HCT116 (cell line): ENCODE data around the gene RAET1G. TPM values are rescaled to one million over a fixed set of nuclear protein-coding genes. Genes with fewer than 3 reads are reported as not detected.
"Not testable (repeated sequence)": the region's sequence is repeated elsewhere in the genome, so short reads cannot be mapped to it uniquely, and the experiment has no call there.

Experiments used
- ATAC-seq: fragments of 200-7000 bp; cut with Tn5 transposase; 2 replicates; pipeline ENCODE4 v1.9.1; 2020; ENCODE audit warnings: mild to moderate bottlenecking, moderate library complexity
- BruUV-seq: library from RNA; stranded (reverse); fragments of 400-500 nt; replicated peaks from 2 replicates; lab custom pipeline; 2021; lab: Mats Ljungman, UMichigan
- CTCF ChIA-PET: fragments of 300-600 bp; sonication (Branson Sonifier 250); formaldehyde crosslinking; loops from one replicate; lab custom pipeline; 2021; ENCODE audit warnings: antibody characterized with exemption; lab: Charles Lee
- POLR2A ChIA-PET: fragments of 300-600, 350-600 bp; sonication (Branson Sonifier 250); formaldehyde crosslinking; loops from one replicate; lab custom pipeline; 2021; ENCODE audit warnings: antibody characterized with exemption; lab: Charles Lee
- RAD21 ChIA-PET, 2 experiments: fragments of 300-600 bp; sonication (Branson Sonifier 250); formaldehyde crosslinking; loops; one replicate each; lab custom pipeline; 2023; ENCODE audit warnings: low total read pairs in 2 of 2; ENCODE audit not compliant: uncharacterized antibody in 2 of 2, unreplicated experiment in 2 of 2, low non-redundant PET in 1 of 2; lab: Charles Lee
- DNase-seq: peaks from one replicate; pipeline ENCODE4 v3.0.0-alpha.2; 2010; ENCODE audit warnings: low read depth, low spot score
- H2AFZ ChIP-seq: fragments of 200-600 bp; shearing (Covaris generic), sonication (generic); 2 replicates; pipeline ENCODE4 v1.6.1; 2017; ENCODE audit warnings: low read depth, mixed run types, mixed read lengths, antibody characterized with exemption, low read length; ENCODE audit not compliant: poor library complexity, severe bottlenecking
- H3K27ac ChIP-seq: 2 replicates; pipeline ENCODE4 v1.5.1; 2012; ENCODE audit warnings: low read depth, low read length
- H3K27me3 ChIP-seq: fragments of 200-600 bp; sonication (generic); 2 replicates; pipeline ENCODE4 v1.6.1; 2016; ENCODE audit warnings: mixed run types, low read length, mixed read lengths; ENCODE audit not compliant: insufficient read depth
- H3K36me3 ChIP-seq, 2 experiments: fragments of 200-500 bp in 1 of 2; fragments of 200-600 bp in 1 of 2; sonication (Bioruptor generic) in 1 of 2; sonication (generic) in 1 of 2; 2 replicates each; pipeline versions ENCODE4 v1.5.1 to v1.6.1; 2014 to 2016; ENCODE audit warnings: low read length in 2 of 2, inconsistent platforms in 1 of 2, mixed read lengths in 1 of 2, mixed run types in 1 of 2; ENCODE audit not compliant: insufficient read depth in 2 of 2, control insufficient read depth in 1 of 2
- H3K4me1 ChIP-seq, 2 experiments: fragments of 200-600 bp in 1 of 2; sonication (generic) in 1 of 2; 2 replicates each; pipeline versions ENCODE4 v1.5.1 to v1.6.1; 2012 to 2017; ENCODE audit warnings: low read length in 2 of 2, inconsistent platforms in 1 of 2, mild to moderate bottlenecking in 1 of 2, mixed read lengths in 1 of 2, mixed run types in 1 of 2, moderate library complexity in 1 of 2; ENCODE audit not compliant: insufficient read depth in 2 of 2, control insufficient read depth in 1 of 2
- H3K4me2 ChIP-seq: fragments of 200-600 bp; sonication (generic); 2 replicates; pipeline ENCODE4 v1.6.1; 2017; ENCODE audit warnings: mixed run types, low read length, mixed read lengths
- H3K4me3 ChIP-seq, 2 experiments: fragments of 200-600 bp in 1 of 2; sonication (generic) in 1 of 2; replicated peaks in 1 of 2; 2 replicates each; pipeline ENCODE4 v1.5.1; 2011 to 2016; ENCODE audit warnings: low read length in 2 of 2, control low read depth in 1 of 2, low read depth in 1 of 2, mild to moderate bottlenecking in 1 of 2, mixed read lengths in 1 of 2, mixed run types in 1 of 2
- H3K79me2 ChIP-seq: fragments of 200-600 bp; sonication (generic); 2 replicates; pipeline ENCODE4 v1.6.1; 2017; ENCODE audit warnings: mild to moderate bottlenecking, mixed run types, low read length, moderate library complexity, mixed read lengths; ENCODE audit not compliant: insufficient read depth
- H3K9ac ChIP-seq: fragments of 200-600 bp; sonication (generic); 2 replicates; pipeline ENCODE4 v1.6.1; 2016; ENCODE audit warnings: low read length, mixed read lengths
- H3K9me2 ChIP-seq: fragments of 200-600 bp; sonication (generic), shearing (Covaris generic); 2 replicates; pipeline ENCODE4 v1.6.1; 2017; ENCODE audit warnings: mixed run types, mild to moderate bottlenecking, moderate library complexity; ENCODE audit not compliant: insufficient read depth
- H3K9me3 ChIP-seq, 2 experiments: fragments of 200-500 bp in 1 of 2; fragments of 200-600 bp in 1 of 2; sonication (Bioruptor generic) in 1 of 2; sonication (generic) in 1 of 2; 2 replicates each; pipeline ENCODE4 v1.6.1; 2014 to 2017; ENCODE audit warnings: low read length in 2 of 2, mixed read lengths in 2 of 2, inconsistent platforms in 1 of 2, low read depth in 1 of 2, mild to moderate bottlenecking in 1 of 2, mixed run types in 1 of 2, moderate library complexity in 1 of 2; ENCODE audit not compliant: control insufficient read depth in 1 of 2, insufficient read depth in 1 of 2
- H4K20me1 ChIP-seq: fragments of 200-600 bp; sonication (generic), shearing (Covaris generic); 2 replicates; pipeline ENCODE4 v1.6.1; 2017; ENCODE audit warnings: mixed run types, mild to moderate bottlenecking, moderate library complexity; ENCODE audit not compliant: insufficient read depth
- intact Hi-C: fragments of 100-400 bp; cut with micrococcal nuclease; formaldehyde crosslinking; loops from 2 replicates; pipeline ENCODE4 v1.10.0; 2022
- total RNA-seq: library from RNA; stranded (reverse); gene quantifications from one replicate; pipeline ENCODE4 v1.2.1, GENCODE V29; 2021; ENCODE audit not compliant: unreplicated experiment

RAET1G gene
- total RNA-seq, 1 experiment from 2014 or later = 0.37 TPM

DNA sequence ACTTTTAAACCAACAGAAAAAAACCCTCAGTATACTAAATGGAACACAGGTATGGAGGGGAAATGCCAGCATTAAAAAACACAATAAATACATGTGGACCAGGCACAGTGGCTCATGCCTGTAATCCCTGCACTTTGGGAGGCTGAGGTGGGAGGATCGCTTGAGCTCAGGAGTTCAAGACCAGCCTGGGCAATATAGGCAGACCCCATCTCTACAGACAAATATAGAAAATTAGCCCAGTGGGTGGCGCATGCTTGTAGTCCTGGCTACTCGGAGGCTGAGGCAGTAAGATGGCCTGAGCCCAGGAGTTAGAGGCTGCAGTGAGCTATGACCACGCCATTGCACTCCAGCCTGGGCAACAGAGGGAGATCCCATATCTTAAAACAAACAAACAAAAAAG is 36.9 kb upstream of the RAET1G start:
- H3K27ac ChIP-seq, RAD21 ChIA-PET, POLR2A ChIA-PET, H4K20me1 ChIP-seq, H3K9me2 ChIP-seq, H3K4me2 ChIP-seq, DNase-seq, H3K9ac ChIP-seq, CTCF ChIA-PET, intact Hi-C loops, H3K4me3 ChIP-seq, BruUV-seq, H3K27me3 ChIP-seq, ATAC-seq, H3K9me3 ChIP-seq, H2AFZ ChIP-seq, H3K79me2 ChIP-seq, H3K36me3 ChIP-seq: not testable (repeated sequence)
- H3K4me1 ChIP-seq = peaks cover 9 to 22% of the 10 kb centered on the region in 2 experiments; a peak in 3 of 4 replicates

DNA sequence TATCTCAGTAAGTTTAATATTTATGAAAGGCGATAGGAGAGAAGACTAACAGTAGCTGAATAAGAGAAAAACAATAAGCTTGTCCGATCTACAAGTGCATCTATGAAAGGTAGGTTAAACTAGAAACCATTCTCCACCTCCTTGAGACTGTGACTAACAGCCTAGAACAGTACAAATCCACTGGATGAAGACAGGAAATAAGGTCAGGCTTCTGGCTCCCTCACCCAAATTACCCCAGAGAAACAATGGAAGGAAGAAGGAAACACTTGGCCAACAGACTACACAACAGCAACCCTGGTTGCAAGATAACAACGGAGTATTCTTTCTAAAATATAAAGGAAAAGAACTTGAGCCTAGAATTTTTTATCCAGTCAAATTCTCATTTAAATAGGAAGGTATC is 35.2 kb upstream of the RAET1G start:
- BruUV-seq, H3K79me2 ChIP-seq, intact Hi-C loops, H3K4me1 ChIP-seq, DNase-seq, CTCF ChIA-PET, H3K27me3 ChIP-seq, H4K20me1 ChIP-seq, H3K4me2 ChIP-seq, H3K9me2 ChIP-seq, H3K9ac ChIP-seq, H3K4me3 ChIP-seq, H3K36me3 ChIP-seq, RAD21 ChIA-PET, H2AFZ ChIP-seq, POLR2A ChIA-PET, H3K9me3 ChIP-seq, H3K27ac ChIP-seq, ATAC-seq: not testable (repeated sequence)

- ATAC-seq, H3K9me3 ChIP-seq, H3K27ac ChIP-seq, H3K4me3 ChIP-seq, H3K79me2 ChIP-seq, CTCF ChIA-PET, H3K9me2 ChIP-seq, H3K36me3 ChIP-seq, RAD21 ChIA-PET, H3K9ac ChIP-seq, H2AFZ ChIP-seq, POLR2A ChIA-PET, H4K20me1 ChIP-seq, DNase-seq, intact Hi-C loops, BruUV-seq, H3K4me2 ChIP-seq, H3K27me3 ChIP-seq, H3K4me1 ChIP-seq: not testable (repeated sequence)
Measured at GRCh38 chr6:149955654-149956317, 32.9 kb upstream of the RAET1G start.

DNA sequence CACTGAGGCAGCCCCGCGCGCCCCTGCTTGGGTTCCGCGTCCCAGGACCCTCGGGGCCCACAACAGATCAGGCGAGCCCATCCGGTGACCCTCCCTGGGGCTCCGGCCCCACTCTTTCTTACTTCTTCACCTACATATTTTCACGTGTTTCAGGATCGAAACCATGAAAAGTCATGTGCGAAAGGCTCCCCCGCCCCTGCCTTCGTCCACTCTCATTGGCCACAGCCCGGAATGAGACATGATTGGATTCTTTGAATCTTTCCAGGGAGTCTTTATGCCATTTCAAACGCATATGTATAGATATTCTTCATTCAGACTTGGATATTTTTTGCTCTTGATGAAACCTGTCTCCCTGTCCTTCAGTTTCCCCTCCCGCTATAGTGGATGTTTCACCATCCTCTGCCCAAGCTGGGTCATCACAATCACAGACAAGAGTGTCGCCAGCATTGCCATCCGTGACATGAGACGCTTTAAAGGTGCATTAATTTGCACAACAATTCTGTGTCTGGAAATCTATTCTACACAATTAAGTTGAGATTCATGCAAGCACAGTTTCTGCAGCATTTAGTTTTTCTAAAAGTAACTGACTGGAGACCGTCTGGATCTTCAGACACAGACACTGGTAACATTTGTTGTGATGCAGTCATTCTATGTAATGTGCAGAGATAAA is 32.2 kb upstream of the RAET1G start:
- CTCF ChIA-PET, POLR2A ChIA-PET, H3K4me2 ChIP-seq, H3K4me3 ChIP-seq, DNase-seq, BruUV-seq, H3K9ac ChIP-seq, intact Hi-C loops, H4K20me1 ChIP-seq, ATAC-seq, H3K9me3 ChIP-seq, H3K9me2 ChIP-seq, H3K36me3 ChIP-seq, RAD21 ChIA-PET, H3K27me3 ChIP-seq, H3K79me2 ChIP-seq, H2AFZ ChIP-seq, H3K27ac ChIP-seq, H3K4me1 ChIP-seq: not testable (repeated sequence)
